Caco-2 (cell line): ENCODE results near the gene ZNF275. TPM values are rescaled to one million over a fixed set of nuclear protein-coding genes. Genes with fewer than 3 reads are reported as not detected.
A peak's percentile ranks its signal among the peaks of the same experiment; 100 is the strongest.
"Not testable (repeated sequence)": the region's sequence is repeated elsewhere in the genome, so short reads cannot be mapped to it uniquely, and the experiment has no call there.

Experiments used
- Bru-seq: library from RNA; stranded (reverse); fragments of 400-500 nt; gene quantifications from one replicate; lab custom pipeline; 2021; lab: Mats Ljungman, UMichigan
- BruChase-seq, 2 experiments: library from RNA; stranded (reverse); fragments of 400-500 nt; gene quantifications; one replicate each; lab custom pipeline; 2021; lab: Mats Ljungman, UMichigan
- BruUV-seq: library from RNA; stranded (reverse); fragments of 400-500 nt; replicated peaks from 2 replicates; lab custom pipeline; 2021; lab: Mats Ljungman, UMichigan
- CTCF ChIA-PET: fragments of 300-600 bp; sonication (Branson Sonifier 250); formaldehyde crosslinking; loops from one replicate; lab custom pipeline; 2022; ENCODE audit warnings: antibody characterized with exemption; lab: Charles Lee
- POLR2A ChIA-PET: fragments of 300-600 bp; sonication (Branson Sonifier 250); formaldehyde crosslinking; loops from one replicate; lab custom pipeline; 2022; ENCODE audit warnings: antibody characterized with exemption; lab: Charles Lee
- DNase-seq, 2 experiments: peaks; one replicate each; pipeline versions ENCODE4 v3.0.0 to v3.0.0-alpha.2; 2020 to 2022
- H3K27me3 ChIP-seq: replicated peaks from 2 replicates; pipeline ENCODE4 v1.6.0; 2011; ENCODE audit warnings: low read length; ENCODE audit not compliant: control insufficient read depth, insufficient read depth
- H3K36me3 ChIP-seq: 2 replicates; pipeline ENCODE4 v1.5.1; 2011; ENCODE audit warnings: low read length; ENCODE audit not compliant: control insufficient read depth, insufficient read depth
- H3K4me1 ChIP-seq: fragments of 250-450 bp; sonication (Bioruptor Pico); 2 replicates; pipeline ENCODE4 v1.5.1; 2020; ENCODE audit warnings: mild to moderate bottlenecking
- H3K4me3 ChIP-seq: 2 replicates; pipeline ENCODE4 v1.5.1; 2011; ENCODE audit warnings: low read depth, mild to moderate bottlenecking, control low read depth, low read length
- H3K9me3 ChIP-seq: fragments of 250-450 bp; sonication (Bioruptor Pico); 2 replicates; pipeline ENCODE4 v1.5.1; 2020; ENCODE audit warnings: mild to moderate bottlenecking, moderate library complexity
- H3K27ac Mint-ChIP-seq: one replicate; pipeline ENCODE4 v1.8.0; 2022; ENCODE audit warnings: mixed read lengths; ENCODE audit not compliant: unreplicated experiment
- H3K27me3 Mint-ChIP-seq: one replicate; pipeline ENCODE4 v1.8.0; 2022; ENCODE audit warnings: mixed read lengths; ENCODE audit not compliant: insufficient read depth, unreplicated experiment
- H3K36me3 Mint-ChIP-seq: one replicate; pipeline ENCODE4 v1.8.0; 2022; ENCODE audit warnings: mild to moderate bottlenecking, mixed read lengths; ENCODE audit not compliant: insufficient read depth, unreplicated experiment
- H3K4me1 Mint-ChIP-seq: one replicate; pipeline ENCODE4 v1.8.0; 2022; ENCODE audit warnings: low read depth, mixed read lengths; ENCODE audit not compliant: unreplicated experiment
- H3K4me3 Mint-ChIP-seq: one replicate; pipeline ENCODE4 v1.8.0; 2022; ENCODE audit warnings: mild to moderate bottlenecking, moderate library complexity, mixed read lengths; ENCODE audit not compliant: unreplicated experiment
- H3K9me3 Mint-ChIP-seq: one replicate; pipeline ENCODE4 v1.8.0; 2022; ENCODE audit warnings: mixed read lengths; ENCODE audit not compliant: unreplicated experiment
- intact Hi-C: fragments of 100-400 bp; cut with micrococcal nuclease; formaldehyde crosslinking; loops from one replicate; pipeline ENCODE4 v1.10.0; 2022; ENCODE audit not compliant: unreplicated experiment
- long read RNA-seq: library from polyadenylated mRNA; stranded (forward); transcript quantifications from one replicate; pipeline ENCODE4 v2.0.0, GENCODE V29; 2022
- total RNA-seq: library from RNA; stranded (reverse); gene quantifications from 2 replicates; pipeline ENCODE4 v1.2.3, GENCODE V29; 2022
- TF ChIP-seq, protein P1 (sequence below), 2 experiments: fragments of 200-600 bp in 1 of 2; IDR thresholded peaks; 1 replicate in 1 of 2; 2 replicates in 1 of 2; pipeline versions ENCODE4 v1.5.1 to v1.8.0; 2011 to 2022; ENCODE audit warnings: antibody characterized with exemption in 1 of 2, control low read depth in 1 of 2, inconsistent platforms in 1 of 2, low read depth in 1 of 2, low read length in 1 of 2, mild to moderate bottlenecking in 1 of 2, moderate library complexity in 1 of 2; ENCODE audit not compliant: insufficient read depth in 1 of 2, severe bottlenecking in 1 of 2, unreplicated experiment in 1 of 2

ZNF275 gene
- total RNA-seq (5.2 and 5.6 TPM in 2 replicates), Bru-seq, nascent RNA (percentile 65 among the genes with signal in this experiment), BruChase-seq, experiment 1, labeled RNA remaining after a 2-hour chase (percentile 82 among the genes with signal in this experiment), BruChase-seq, experiment 2, labeled RNA remaining after a 6-hour chase (percentile 63 among the genes with signal in this experiment)
- long read RNA-seq, full-length matches to known transcripts: 2 of 6 reads
- long read RNA-seq, partial matches to known transcripts: 4 of 6 reads
- long read RNA-seq, other reads (novel, unspliced or antisense): 0 of 6 reads

GRCh38 chrX:153333821-153334653 is at the start of gene ZNF275:
Gene ZNF275 (plus strand): TSS chrX:153334153. CDS start chrX:153336680, 2,527 bp downstream.
- H3K9me3 ChIP-seq: no peaks in the 10 kb centered on the region
- DNase-seq: peak; percentile 61 to 84
- Mint-ChIP-seq H3K36me3 (no peaks in the 10 kb centered on the region), H3K4me3 (peak within 1 kb of the TSS; percentile 75), H3K9me3 (no peaks in the 10 kb centered on the region), H3K4me1 (no peaks in the 10 kb centered on the region), H3K27ac (no peak within 1 kb of the TSS), H3K27me3 (peaks cover 4% of the 10 kb centered on the region)
- H3K4me3 ChIP-seq: peak within 1 kb of the TSS; percentile 87
- intact Hi-C loops: no loop called here
- BruUV-seq: no TSS peak
- H3K36me3 ChIP-seq: no peaks in the 10 kb centered on the region
- no peaks in the 10 kb centered on the region for H3K27me3 ChIP-seq
- POLR2A ChIA-PET: interaction anchor here (0.6 kb wide), 1 partner anchor 1094 kb away, joined by 3 read pairs; no protein-coding TSS in a partner anchor
- TF ChIP-seq, protein P1, sequence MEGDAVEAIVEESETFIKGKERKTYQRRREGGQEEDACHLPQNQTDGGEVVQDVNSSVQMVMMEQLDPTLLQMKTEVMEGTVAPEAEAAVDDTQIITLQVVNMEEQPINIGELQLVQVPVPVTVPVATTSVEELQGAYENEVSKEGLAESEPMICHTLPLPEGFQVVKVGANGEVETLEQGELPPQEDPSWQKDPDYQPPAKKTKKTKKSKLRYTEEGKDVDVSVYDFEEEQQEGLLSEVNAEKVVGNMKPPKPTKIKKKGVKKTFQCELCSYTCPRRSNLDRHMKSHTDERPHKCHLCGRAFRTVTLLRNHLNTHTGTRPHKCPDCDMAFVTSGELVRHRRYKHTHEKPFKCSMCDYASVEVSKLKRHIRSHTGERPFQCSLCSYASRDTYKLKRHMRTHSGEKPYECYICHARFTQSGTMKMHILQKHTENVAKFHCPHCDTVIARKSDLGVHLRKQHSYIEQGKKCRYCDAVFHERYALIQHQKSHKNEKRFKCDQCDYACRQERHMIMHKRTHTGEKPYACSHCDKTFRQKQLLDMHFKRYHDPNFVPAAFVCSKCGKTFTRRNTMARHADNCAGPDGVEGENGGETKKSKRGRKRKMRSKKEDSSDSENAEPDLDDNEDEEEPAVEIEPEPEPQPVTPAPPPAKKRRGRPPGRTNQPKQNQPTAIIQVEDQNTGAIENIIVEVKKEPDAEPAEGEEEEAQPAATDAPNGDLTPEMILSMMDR (IDR thresholded peaks at IDR 0.05; ENCODE audit: insufficient read depth in 1 of 2, low read depth in 1 of 2, low read length in 1 of 2, severe bottlenecking in 1 of 2, unreplicated experiment in 1 of 2): no peak
- H3K4me1 ChIP-seq: no peaks in the 10 kb centered on the region
- CTCF ChIA-PET: no interaction called here

GRCh38 chrX:153285678-153286077 is 48.3 kb upstream of the ZNF275 start:
- H3K36me3 Mint-ChIP-seq, H3K27ac Mint-ChIP-seq, H3K4me1 Mint-ChIP-seq, H3K4me3 Mint-ChIP-seq, H3K9me3 Mint-ChIP-seq, H3K9me3 ChIP-seq, CTCF ChIA-PET, H3K4me1 ChIP-seq, intact Hi-C loops, H3K36me3 ChIP-seq, H3K27me3 ChIP-seq, H3K4me3 ChIP-seq, H3K27me3 Mint-ChIP-seq, BruUV-seq, POLR2A ChIA-PET, DNase-seq: not testable (repeated sequence)

DNA sequence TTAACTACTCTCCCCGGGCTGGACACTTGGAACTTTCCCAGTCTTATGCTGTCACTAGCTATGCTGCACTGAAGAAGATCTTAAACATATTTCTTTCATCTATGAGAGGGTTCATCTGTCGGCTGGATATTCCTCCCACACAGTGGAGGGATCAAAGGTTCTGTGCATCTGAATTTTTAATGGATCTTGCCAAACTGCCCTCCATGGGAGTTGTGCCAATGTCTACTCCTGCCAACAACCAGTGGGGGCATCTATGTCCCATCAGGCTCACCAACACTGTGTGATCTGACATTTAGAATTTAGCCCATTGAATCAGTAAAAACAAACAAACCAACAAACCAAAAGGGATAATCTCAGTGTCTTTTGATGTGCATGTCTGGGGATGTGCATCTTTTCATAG is 45.1 kb upstream of the ZNF275 start:
- H3K27me3 Mint-ChIP-seq, POLR2A ChIA-PET, BruUV-seq, H3K4me1 Mint-ChIP-seq, CTCF ChIA-PET, DNase-seq, H3K27ac Mint-ChIP-seq, H3K9me3 ChIP-seq, H3K4me1 ChIP-seq, H3K4me3 Mint-ChIP-seq, H3K27me3 ChIP-seq, H3K9me3 Mint-ChIP-seq, H3K36me3 ChIP-seq, H3K36me3 Mint-ChIP-seq, H3K4me3 ChIP-seq, intact Hi-C loops: not testable (repeated sequence)

DNA sequence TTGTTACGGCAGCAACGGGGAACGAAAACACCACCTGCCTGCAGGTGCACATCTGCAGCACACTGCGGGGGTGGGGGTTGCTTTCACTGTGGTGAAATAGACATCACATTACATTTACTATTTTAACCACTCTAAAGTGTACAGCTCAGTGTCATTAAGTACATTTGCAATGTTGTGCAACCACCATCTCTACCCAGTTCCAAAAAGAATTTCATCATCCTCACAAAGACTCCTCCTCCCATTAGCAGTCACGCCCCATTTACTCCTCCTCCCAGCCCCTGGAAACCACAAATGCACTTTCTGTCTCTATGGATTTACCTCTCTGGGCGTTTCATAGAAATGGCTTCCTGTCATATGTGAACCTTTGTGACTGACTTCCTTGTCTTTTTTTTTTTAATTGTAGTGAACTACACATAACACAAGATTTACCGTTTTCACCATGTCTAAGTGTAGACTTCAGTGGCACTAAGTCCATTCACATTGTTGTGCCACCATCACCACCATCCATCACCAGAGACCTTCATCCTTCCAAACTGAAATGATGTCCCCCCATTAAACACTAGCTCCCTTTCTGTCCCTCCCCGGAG is 40.4 kb upstream of the ZNF275 start:
- H3K36me3 ChIP-seq, H3K4me3 ChIP-seq, H3K9me3 ChIP-seq, intact Hi-C loops, H3K27me3 ChIP-seq, DNase-seq, POLR2A ChIA-PET, H3K9me3 Mint-ChIP-seq, H3K4me1 Mint-ChIP-seq, H3K4me3 Mint-ChIP-seq, CTCF ChIA-PET, H3K4me1 ChIP-seq, H3K27me3 Mint-ChIP-seq, H3K27ac Mint-ChIP-seq, H3K36me3 Mint-ChIP-seq, BruUV-seq: not testable (repeated sequence)
